ENCODE data around the gene SLC27A2. TPM values are rescaled to one million over a fixed set of nuclear protein-coding genes. Genes with fewer than 3 reads are reported as not detected.

The SLC27A2 gene
- total RNA-seq, 2 donors from 2014 or later = 35.6 to 55.7 TPM

- Histone ChIP-seq H3K9me3 (no peaks in the 10 kb centered on the region), H3K9ac (ENCODE audit: low read depth in 2 of 2, low read length in 2 of 2) (no peak overlapping the region), H3K4me3 (no peak overlapping the region), H3K36me3 (no peaks in the 10 kb centered on the region), H3K27me3 (no peaks in the 10 kb centered on the region), H3K27ac (no peak overlapping the region), H3K4me1 (no peaks in the 10 kb centered on the region)
- DNase-seq = no peak
- TF ChIP-seq, protein P1, sequence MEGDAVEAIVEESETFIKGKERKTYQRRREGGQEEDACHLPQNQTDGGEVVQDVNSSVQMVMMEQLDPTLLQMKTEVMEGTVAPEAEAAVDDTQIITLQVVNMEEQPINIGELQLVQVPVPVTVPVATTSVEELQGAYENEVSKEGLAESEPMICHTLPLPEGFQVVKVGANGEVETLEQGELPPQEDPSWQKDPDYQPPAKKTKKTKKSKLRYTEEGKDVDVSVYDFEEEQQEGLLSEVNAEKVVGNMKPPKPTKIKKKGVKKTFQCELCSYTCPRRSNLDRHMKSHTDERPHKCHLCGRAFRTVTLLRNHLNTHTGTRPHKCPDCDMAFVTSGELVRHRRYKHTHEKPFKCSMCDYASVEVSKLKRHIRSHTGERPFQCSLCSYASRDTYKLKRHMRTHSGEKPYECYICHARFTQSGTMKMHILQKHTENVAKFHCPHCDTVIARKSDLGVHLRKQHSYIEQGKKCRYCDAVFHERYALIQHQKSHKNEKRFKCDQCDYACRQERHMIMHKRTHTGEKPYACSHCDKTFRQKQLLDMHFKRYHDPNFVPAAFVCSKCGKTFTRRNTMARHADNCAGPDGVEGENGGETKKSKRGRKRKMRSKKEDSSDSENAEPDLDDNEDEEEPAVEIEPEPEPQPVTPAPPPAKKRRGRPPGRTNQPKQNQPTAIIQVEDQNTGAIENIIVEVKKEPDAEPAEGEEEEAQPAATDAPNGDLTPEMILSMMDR (IDR thresholded peaks at IDR 0.05) = no peak
- intact Hi-C loops (cut with DNase I) = no loop called here
Observed at GRCh38 chr15:50137893-50138292, 44.1 kb upstream of the SLC27A2 start.

DNA sequence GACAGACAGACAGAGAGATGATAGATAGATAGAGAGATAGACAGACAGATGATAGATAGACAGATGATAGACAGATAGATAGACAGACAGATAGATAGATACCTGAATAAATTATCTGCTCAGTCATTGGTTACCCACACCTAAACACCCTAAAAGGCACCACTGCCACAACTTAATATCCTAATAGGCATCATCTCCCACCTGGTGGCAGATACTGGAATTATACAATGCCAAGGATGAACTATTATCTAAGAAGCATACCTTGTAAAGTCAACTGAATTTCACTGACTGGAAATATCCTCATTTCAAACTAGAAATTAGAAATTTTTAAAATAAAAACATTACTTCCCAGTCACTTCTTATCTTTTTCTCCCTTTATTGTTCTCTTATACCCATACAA is 43.6 kb upstream of the SLC27A2 start:
- Histone ChIP-seq H3K9ac (ENCODE audit: low read depth in 2 of 2, low read length in 2 of 2) (no peak overlapping the region), H3K36me3 (no peaks in the 10 kb centered on the region), H3K27ac (no peak overlapping the region), H3K4me1 (no peaks in the 10 kb centered on the region), H3K9me3 (no peaks in the 10 kb centered on the region), H3K27me3 (no peaks in the 10 kb centered on the region), H3K4me3 (no peak overlapping the region)
- no peak for DNase-seq
- intact Hi-C loops (cut with DNase I) = no loop called here
- TF ChIP-seq, protein P1 (IDR thresholded peaks at IDR 0.05) = no peak

- Histone ChIP-seq H3K27me3 (no peaks in the 10 kb centered on the region), H3K9ac (ENCODE audit: low read depth in 2 of 2, low read length in 2 of 2) (no peak overlapping the region), H3K27ac (no peak overlapping the region), H3K4me3 (no peak overlapping the region), H3K9me3 (no peaks in the 10 kb centered on the region), H3K4me1 (no peaks in the 10 kb centered on the region), H3K36me3 (no peaks in the 10 kb centered on the region)
- DNase-seq = no peak
- TF ChIP-seq, protein P1 (IDR thresholded peaks at IDR 0.05) = no peak
- intact Hi-C loops (cut with DNase I) = loop anchor here (5.0 to 10.0 kb wide), 4 partner anchors 175 to 1278 kb away; partner anchors contain the start of gene FGF7
Observed at GRCh38 chr15:50140098-50140497, 41.9 kb upstream of the SLC27A2 start.

DNA sequence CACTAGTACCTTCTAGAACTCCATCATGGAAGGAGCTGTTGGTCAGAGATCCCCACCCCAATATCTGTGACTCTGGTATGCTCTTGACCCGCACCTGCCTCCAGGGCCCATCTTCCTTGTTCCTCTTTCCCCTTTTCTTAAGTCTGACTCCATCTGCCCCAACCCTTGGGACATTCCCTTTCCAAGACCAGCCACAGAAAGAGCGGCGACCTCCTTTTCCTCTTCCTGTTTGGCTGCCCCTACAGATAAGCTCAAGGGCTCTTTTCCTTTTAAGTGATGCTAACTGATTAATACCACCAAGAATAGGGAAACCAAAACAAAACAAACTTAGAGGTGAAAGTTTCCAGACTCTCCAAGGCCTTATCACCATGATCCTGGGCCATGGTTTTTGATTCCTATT is 41.0 kb upstream of the SLC27A2 start:
- Histone ChIP-seq H3K27ac (no peak overlapping the region), H3K36me3 (no peaks in the 10 kb centered on the region), H3K27me3 (no peaks in the 10 kb centered on the region), H3K4me3 (no peak overlapping the region), H3K9me3 (no peaks in the 10 kb centered on the region), H3K9ac (ENCODE audit: low read depth in 2 of 2, low read length in 2 of 2) (no peak overlapping the region), H3K4me1 (no peaks in the 10 kb centered on the region)
- DNase-seq = no peak
- TF ChIP-seq, protein P1 (IDR thresholded peaks at IDR 0.05) = no peak
- intact Hi-C loops (cut with DNase I) = loop anchor here (5.0 to 10.0 kb wide), 4 partner anchors 174 to 1279 kb away; partner anchors contain the start of gene FGF7

GRCh38 chr15:50141856-50142255 is 40.1 kb upstream of the SLC27A2 start:
- intact Hi-C loops (cut with DNase I) = loop anchor here (5.0 to 10.0 kb wide), 4 partner anchors 173 to 1280 kb away; partner anchors contain the start of gene FGF7
- H3K9ac ChIP-seq (ENCODE audit: low read depth in 2 of 2, low read length in 2 of 2) = no peak overlapping the region
- no peaks in the 10 kb centered on the region for H3K27me3 ChIP-seq
- DNase-seq = no peak
- no peaks in the 10 kb centered on the region for H3K9me3 ChIP-seq
- no peak overlapping the region for H3K27ac ChIP-seq
- H3K36me3 ChIP-seq = no peaks in the 10 kb centered on the region
- H3K4me3 ChIP-seq = no peak overlapping the region
- no peaks in the 10 kb centered on the region for H3K4me1 ChIP-seq
- TF ChIP-seq, protein P1 (IDR thresholded peaks at IDR 0.05) = no peak
